GM18517 (cell line): Measurements from ENCODE around the gene NPDC1.
"Not testable (repeated sequence)": the region's sequence is repeated elsewhere in the genome, so short reads cannot be mapped to it uniquely, and the experiment has no call there.

ENCODE experiments used
- ATAC-seq: cut with Tn5 transposase; IDR thresholded peaks from one replicate; pipeline ENCODE4 v1.9.1; 2021; ENCODE audit warnings: mild to moderate bottlenecking, moderate library complexity; ENCODE audit not compliant: unreplicated experiment

Gene NPDC1

DNA sequence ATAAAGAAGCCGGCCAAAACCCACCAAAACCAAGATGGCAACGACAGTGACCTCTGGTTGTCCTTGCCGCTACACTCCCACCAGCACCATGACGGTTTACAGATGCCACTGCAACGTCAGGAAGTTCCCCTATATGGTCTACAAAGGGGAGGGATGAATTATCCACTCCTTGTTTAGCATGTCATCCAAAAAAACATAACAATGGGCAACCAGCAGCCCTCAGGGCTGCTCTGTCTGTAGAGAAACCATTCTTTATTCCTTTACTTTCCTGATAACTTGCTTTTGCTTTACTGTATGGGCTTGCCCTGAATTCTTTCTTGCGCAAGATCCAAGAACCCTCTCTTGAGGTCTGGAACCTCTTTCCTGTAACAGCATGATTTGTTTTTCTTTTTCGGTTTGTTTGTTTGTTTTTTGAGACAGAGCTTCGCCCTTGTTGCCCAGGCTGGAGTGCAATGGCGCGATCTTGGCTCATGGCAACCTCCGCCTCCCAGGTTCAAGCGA lies 29.3 kb upstream of the NPDC1 start:
- no peak for ATAC-seq

DNA sequence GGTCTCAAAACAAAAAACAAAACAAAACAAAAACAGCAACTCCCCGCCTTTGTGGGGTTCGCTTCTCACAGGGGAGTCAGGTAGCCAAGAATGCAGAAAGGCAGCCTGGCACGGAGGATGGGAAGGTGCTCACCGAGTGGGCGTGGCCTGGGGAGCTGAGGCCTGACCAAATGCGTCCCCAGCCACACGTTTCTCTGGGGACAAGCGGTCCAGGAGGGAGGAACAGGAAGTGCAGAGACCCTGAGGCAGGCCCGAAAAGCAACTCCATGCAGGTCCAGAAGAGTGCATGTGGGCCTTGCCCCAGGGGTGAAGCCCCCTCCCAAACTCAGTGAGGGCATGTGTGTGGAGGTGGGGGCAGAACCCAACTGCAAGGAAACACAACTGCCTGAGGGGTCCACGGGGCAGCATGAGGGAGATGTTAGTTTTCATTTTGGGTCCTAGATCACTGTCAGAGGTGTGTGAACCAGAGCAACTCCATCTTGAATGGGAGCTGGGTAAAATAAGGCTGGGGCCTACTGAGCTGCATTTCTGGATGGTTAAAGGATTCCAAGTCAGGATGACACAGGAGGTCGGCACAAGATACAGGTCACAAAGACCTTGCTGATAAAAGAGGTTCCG lies 28.8 kb upstream of the NPDC1 start:
- ATAC-seq = no peak

- ATAC-seq = no peak
Measured at GRCh38 chr9:137073992-137074399, 28.0 kb upstream of the NPDC1 start.

- ATAC-seq = no peak
Measured at GRCh38 chr9:137071282-137071681, 25.3 kb upstream of the NPDC1 start.

GRCh38 chr9:137070906-137071275 lies 24.9 kb upstream of the NPDC1 start:
- ATAC-seq = peak; percentile 13

GRCh38 chr9:137070201-137070905 lies 24.4 kb upstream of the NPDC1 start, which contains the start of gene SAPCD2:
Gene SAPCD2 (minus strand): TSS chr9:137070557. CDS start chr9:137070460, 97 bp downstream.
- ATAC-seq = peak; percentile 66

DNA sequence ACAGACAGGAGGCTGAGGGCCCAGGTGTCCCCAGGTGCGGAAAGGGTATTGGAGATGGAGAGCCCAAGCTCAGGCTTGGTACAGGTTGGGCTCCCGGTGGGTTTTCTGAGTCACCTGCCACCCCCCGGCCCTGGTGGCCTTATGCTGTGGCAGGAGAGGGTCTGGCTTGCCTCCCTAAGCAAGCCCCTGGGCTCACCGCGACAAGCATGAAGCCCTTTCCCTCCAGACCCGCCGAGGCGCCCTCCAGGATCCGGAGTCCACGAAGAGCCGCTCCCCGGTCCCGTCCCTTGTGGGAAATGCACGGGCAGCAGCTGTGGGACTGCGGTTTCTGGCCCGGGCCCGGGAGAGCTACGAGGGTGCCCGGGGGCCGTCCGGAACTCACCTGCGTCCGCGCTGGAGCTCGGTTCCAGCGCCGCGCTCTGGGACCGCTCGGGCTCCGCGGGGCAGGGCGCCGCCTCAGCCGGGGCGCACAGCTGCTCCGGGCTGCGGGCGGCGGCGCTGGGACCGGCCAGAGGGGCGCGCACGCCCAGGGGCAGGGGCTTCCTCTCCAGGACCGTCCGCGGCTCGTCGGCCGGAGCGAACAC lies 23.6 kb upstream of the NPDC1 start:
- ATAC-seq = no peak

DNA sequence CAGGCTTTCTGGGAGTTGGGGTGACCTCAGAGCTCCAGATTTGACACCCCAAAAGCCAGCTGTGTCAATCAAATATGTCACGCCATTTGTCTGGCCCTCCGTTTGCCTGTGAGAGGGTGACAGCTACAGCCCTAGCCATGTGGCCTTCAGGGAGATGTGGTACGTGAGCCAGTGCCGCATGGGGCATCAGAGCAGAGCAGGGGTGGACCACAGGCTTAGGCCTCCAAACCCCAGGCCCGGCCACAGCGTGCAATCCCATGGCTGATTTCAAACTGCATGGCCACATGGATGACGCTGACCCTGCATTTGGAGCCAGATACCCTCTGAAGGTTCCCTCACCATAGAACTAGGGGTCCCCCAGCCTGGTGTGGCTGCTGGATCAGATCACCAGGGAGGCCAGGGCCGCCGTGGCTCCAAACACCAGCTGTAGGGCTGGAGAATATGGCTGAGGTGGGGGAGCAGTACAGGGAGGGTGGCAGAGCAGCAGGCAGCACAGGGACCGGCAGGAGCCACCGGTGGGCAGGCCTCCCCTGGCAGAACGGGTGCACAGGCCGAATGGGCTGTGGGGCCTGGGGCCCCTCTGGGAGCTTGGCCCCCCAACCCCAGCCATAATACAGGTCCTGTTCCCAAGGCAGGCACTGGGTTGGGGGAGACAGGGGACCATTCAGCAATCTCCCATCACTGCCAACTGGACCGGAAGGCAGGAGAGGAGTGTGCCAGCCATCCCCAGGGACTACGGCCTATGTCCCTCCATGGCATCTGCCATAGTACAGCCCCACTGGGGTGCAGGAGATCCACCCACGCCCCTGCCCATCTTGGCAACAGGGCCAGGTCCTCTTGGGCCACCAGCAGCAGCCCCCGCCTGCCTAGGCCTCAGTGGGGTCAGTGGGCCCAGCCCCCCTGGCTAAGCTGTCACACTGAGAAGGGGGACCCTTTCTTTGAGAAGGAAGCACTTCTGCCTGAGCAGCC lies 22.8 kb upstream of the NPDC1 start:
- no peak for ATAC-seq

- ATAC-seq = peak; percentile 45
Measured at GRCh38 chr9:137067860-137068538, 22.0 kb upstream of the NPDC1 start.

DNA sequence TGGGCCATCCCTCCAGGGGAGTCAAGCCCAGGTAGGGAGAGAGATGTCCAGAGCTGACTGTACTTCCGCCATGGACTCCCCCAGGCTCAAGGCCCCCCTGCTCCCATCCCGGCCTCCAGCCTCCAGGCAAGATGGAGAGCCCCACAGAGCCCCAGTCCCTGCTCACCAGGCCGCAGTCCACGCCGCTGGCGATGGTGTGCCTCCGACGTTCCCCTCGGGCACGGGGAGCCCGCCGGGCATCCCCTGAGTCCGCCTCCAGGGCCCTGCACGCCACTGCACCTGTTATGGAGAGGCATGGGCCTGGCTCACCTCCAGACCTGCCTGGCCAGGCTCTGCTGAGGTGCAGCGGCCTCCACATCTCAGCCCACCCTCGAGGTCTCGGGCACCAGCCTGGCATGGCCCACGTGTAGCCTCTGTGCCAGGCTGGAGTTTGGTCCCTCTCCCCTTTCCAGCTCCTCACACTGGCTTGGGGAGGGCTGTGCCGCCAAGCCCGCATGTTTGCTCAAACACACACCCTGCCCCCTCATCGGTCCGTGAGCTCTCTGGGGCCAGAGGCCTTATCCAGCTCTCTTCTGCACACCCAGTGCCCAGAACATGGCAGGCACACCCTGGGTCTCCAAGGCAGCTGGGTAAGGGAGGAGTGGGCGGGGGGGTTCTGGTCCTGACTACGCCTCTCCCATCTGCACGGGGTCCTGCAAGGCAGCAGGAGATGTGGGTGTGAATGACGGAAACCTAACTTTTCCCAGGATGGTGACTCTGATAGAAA lies 20.3 kb upstream of the NPDC1 start:
- ATAC-seq = no peak

DNA sequence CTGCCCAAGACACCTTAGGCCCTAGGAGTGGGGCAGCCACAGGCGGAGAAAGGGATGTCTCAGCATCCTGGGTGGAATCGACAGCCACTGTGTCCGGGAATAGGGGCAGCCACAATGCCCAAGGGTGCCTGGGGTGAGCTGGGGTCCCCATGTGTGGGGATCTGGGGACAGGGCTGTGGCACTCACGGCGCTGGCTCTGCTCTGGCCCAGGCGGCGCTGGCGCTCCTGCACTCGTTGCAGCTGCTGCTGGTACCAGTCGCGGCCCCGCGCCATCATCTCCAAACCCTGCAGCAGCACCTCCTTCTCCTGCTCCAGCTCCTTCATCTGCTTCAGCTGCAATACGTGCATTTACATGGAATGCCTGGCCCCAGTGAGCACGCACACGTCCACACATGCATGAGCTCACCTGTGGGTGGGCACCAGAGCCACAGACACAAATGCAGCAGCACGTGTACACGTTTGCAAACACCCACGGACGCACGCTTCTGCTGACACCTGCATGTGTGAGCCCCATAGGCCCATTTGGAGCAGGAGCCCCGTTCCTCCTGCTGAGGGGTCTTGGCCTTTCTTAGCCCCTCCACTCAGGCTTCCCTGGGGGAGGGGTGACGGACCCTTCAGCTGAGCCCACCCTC lies 19.5 kb upstream of the NPDC1 start:
- ATAC-seq = no peak

DNA sequence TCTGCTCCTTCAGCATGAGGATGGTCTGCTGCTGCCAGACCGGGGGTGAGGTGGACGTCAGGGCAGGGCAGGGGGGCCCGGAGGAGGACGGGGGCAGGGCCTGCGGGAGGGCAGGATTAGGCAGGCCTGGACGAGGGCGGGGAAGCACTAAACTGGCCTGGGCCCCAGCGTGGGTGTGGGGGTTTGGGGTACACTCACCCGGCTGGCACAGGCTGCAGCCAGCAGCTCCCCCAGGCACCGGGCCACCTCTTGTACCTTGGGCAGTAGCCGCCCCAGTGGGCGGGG lies 18.8 kb upstream of the NPDC1 start:
- ATAC-seq = no peak

DNA sequence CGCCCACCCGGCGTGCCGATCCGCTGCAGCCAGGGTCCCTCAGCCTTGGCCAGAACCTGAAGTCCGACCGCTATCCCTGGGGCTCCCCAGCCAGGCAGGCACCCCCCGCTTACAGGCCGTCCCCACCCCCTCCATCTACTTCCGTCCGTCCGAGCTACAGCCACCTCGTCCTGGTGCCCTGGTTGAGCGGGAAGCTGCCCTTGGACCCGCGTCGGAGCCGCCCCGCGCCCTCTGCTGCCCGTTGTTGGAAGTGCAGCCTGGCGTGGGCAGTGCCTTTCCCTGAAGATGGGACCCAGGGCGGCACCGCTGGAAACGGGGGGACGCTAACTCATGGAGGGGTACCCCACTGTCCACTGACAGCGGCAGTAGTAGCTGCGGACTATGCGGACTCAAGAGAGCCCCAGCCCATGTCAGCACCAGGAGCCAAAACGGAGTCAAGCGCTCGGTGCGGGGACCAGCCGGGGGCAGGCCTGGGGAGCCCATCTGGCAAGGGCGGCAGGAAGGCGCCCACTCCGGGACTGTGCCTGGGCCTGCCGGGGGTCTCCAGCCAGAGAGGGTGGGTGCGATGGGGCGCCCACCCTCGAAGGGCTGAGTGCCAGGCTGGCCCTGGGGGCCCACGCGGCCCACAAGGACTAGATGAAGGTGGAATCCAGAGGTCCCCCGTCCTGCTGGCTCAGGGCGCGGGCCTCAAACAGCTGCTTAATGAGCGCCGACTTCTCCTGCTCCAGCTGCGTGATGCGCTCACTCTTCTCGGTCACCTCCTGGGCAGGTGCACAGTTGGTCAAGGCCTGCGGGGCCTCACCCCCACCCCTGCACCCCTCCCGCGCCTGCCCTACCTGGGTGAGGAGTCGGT lies 18.3 kb upstream of the NPDC1 start:
- no peak for ATAC-seq

DNA sequence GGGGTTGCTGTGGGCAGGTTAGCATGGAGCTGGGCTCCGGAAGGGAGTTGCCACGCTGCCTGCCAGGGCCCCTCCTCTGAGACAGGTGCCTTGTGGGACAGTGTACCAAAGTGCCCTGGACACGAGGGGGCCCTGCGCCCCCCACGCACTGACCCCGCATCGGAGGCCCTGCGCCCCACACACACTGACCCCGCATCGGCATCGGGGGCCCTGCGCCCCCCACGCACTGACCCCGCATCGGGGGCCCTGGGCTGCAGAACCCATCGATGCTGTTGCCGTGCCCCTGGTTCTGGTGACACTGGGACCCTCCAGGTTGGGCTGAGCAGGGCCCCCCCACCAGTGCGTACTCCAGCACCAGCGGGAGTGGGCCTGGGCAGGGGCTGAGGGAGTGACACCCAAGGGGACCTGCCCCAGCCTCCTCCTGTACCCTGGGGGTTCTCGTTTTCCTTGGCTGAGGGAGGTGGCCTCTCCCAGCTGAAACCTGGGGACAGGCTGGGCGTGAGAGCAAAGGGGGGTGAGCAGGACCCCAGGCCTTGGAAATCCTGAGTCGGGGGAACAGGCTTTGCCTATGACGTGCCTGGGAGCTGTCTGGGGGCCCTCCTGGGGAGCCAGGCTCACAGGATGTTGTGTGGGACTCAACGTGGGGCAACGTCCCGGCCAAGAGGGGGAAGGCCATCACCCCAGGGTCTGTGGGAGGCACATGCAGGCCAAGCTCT lies 17.5 kb upstream of the NPDC1 start:
- ATAC-seq = no peak

- not testable (repeated sequence) for ATAC-seq
Measured at GRCh38 chr9:137062798-137063197, 16.8 kb upstream of the NPDC1 start.

DNA sequence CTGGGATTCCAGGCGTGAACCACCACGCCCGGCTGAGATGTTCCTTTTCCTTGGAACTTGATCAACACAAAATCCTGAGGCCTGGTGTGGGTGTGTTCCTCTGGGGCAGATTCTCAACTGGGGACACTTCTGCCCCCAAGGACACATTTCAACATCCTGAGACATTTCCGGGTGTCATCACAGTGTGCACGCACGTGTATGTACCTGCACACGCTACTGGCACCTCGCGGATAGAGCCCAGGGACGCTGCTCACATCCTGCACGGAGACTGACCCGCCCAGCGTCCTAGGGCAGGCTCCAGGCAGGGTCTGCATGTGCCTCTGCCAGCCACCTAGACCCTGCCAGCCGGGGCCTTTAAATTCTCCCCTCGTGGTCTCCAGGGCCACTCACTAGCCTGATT lies 16.4 kb upstream of the NPDC1 start:
- ATAC-seq = no peak

DNA sequence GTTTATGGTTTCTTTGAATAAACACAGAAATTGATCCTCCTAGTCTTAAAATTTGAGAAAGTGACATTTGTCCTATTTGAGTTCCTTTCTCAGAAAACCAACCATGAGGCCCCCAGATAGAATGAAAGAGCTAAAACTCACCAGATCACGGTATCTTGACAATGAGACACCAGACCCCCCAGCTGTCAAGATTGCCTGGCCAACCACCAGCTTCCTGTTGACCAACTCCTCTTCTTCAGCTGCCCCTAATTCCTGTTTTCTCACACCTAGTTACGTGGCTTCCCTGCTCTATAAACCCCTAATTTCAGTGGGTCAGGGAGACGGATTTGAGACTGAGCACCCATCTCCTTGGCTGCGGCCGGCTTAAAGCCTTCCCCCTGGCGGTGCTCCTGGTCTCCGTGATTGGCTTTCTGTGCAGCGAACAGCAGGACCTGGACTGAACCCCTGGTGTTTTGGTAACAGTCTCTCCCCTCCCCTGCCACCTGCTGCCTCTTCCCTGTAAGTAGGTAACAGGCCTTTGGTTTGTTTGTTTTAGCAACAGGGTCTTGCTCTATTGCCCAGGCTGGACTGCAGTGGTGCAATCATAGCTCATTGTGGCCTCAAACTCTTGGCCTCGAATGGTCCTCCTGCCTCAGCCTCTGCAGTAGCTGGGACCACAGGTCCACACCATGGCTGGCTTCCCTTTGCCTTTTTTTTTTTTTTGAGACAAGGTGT lies 12.7 kb upstream of the NPDC1 start:
- no peak for ATAC-seq
